GM12873 (cell line): ENCODE results near the gene FKBP2.

Experiments used
- CTCF ChIP-seq: IDR thresholded peaks from 2 replicates; pipeline ENCODE4 v1.5.1; 2012; ENCODE audit warnings: low read depth, mild to moderate bottlenecking, moderate library complexity, low read length, control low read depth; ENCODE audit not compliant: insufficient read depth; ENCODE audit errors: missing control alignments

The FKBP2 gene

GRCh38 chr11:64268025-64268892 lies 27.4 kb downstream of the FKBP2 start:
- no peak for TF ChIP-seq CTCF

GRCh38 chr11:64268893-64269539 lies 28.1 kb downstream of the FKBP2 start:
- TF ChIP-seq CTCF = no peak

DNA sequence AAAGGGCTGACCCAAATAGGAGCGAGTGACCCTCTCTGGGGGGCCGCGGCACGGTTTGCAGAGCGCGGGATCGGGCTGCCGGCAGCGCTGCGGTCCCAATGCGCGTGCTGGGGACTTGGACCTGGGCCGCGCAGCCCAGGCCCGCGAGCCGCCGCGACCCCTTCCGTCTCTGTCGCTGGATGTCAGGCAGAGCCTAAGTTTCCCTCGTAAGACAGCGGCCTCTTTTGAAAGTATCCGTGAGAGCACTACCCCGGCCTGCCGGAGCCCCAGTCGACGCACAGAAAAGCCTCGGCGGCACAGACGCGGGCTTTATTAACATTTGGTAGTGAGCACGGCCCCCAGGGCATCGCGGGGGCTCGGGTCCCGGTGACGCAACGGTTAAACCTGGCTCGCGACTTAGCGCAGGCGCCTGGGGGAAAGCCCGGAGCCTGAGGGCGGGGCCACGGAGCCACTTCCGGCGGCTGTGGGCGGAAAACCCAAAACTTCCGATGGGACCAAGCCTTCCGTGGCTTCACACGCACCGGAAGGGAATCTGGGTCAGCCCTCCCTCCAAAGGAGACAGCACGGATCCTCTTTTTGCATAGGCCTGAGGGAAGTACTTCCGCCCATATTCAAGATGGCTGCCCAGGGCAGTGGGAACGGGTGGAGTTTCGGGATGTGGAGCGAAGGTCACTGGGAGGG lies 28.8 kb downstream of the FKBP2 start:
- TF ChIP-seq CTCF = no peak

DNA sequence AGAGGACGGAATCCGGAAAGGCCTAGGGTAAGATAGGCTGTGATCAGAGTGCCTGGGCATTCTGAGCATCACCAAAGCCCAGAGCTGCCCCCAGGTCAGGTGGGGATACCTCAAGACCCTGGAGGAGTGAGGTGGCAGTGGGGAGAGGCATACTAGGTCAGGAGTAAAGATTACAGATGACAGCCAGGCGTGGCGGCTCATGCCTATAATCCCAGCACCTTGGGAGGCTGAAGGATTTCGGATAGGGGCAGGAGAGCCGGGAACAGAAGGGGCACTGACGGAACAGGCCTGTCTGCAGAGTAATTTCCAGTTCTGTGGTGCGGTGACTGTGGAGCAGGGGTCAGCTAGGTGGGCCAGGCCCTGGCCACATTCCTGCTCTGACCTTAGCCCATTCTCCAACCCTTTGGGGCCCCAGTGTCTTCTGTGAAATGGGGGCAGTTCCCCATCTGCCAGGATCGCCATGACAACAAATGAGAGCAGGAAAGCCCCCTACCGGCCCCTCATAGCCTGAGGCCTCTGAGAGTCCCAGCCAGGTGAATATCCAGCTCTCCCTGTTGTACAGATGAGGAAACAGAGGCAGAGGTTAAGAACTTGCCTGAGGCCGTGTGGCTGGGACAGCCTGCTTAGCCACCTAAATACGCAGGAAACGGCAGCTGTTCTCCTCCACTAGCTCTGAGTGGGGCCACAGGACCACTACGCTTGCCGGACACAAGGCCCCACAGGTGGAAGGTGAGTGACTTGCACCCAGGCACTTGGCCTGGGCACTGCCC lies 34.3 kb downstream of the FKBP2 start:
- no peak for TF ChIP-seq CTCF

DNA sequence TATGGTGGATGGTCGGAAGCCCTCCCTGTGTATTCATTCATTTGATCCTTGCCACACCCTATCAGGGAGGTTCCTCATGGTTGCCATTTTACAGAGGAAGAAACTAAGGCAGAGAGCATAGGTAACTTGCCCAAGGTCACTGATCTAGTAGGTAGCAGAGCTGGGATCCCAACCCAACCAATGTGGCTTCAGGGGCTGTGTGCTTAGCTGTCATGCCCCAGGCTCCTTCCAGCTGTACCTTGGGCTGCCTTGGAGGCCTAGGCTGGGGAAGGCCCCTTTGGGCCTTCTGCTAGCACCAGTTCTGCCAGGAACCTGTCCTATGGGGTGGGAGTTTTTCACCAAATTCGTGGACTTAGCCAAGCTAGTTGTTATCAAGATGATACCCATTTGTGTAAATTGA lies 34.9 kb downstream of the FKBP2 start:
- no peak for TF ChIP-seq CTCF

DNA sequence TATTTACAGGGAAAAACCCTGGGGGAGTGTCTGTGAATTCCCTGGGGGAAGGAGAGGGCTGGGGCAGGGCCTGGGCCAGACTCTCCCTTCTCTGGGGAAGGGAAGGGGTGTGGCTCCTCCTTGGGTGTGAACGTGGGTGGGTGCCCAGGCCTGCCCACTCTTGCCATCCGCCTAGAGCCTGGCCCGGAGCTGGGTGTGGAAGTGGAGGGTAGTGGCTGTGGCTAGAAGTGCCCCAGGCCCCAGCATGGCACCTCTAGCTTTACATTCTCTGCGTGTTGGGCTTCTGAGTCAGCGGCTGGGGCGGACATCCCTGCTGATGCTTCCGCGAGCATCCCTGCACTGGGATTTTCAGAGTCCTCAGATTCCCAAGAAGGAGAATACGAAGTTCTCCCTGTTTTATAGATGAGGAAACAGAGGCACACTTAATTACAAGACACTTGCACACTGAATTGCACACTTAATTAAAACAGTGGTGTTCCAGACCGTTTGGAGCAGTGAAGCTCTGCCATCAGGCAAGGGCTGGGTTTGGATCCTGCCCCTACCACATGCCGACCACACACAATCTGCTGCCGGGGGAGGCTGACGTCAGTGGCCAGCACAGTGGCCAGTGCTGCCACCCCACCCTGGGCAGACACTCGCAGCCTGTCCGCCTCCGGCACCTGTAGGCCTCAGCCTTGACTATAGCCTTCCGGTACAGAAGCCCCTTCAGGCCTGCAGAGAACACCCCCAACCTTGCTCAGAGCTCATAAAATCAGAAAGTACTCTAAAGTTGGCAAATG lies 35.9 kb downstream of the FKBP2 start:
- TF ChIP-seq CTCF = no peak
